ENCODE data around the gene NGDN.

Gene NGDN

GRCh38 chr14:23513818-23514643, 44.5 kb downstream of the NGDN start:
- DNase-seq (ENCODE audit: low read depth) = no peak
- H3K4me3 ChIP-seq (ENCODE audit: low read length) = no peak overlapping the region
- TF ChIP-seq CTCF (conservative IDR thresholded peaks at IDR 0.05; ENCODE audit: low read length) = no peak

- no peak overlapping the region for H3K4me3 ChIP-seq (ENCODE audit: low read length)
- TF ChIP-seq CTCF (conservative IDR thresholded peaks at IDR 0.05; ENCODE audit: low read length) = no peak
- DNase-seq (ENCODE audit: low read depth) = no peak
These were observed 45.1 kb downstream of the NGDN start for GRCh38 chr14:23514644-23514957.

- no peak overlapping the region for H3K4me3 ChIP-seq (ENCODE audit: low read length)
- no peak for TF ChIP-seq CTCF (conservative IDR thresholded peaks at IDR 0.05; ENCODE audit: low read length)
- no peak for DNase-seq (ENCODE audit: low read depth)
These were observed 48.3 kb downstream of the NGDN start for GRCh38 chr14:23517650-23518326.

DNA sequence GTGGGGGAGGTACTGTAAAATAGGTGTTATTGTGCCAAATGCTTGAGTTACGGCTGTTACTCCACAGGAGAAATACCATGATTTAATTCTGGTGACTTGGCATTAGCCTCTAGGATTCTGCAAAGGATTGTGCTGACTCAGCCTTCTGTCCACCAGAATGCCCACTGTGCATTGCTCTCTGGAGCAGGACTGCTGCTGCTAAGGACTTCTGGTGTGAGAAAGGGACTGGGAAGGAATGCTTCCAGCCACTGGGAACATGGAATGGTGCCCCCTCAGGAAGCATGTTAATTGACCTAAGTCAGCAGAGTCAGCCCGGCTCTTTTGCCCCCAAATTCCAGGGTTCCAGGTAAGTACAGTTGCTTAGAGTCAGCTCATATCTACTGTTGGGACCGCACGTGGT, 49.2 kb downstream of the NGDN start:
- no peak overlapping the region for H3K4me3 ChIP-seq (ENCODE audit: low read length)
- TF ChIP-seq CTCF (conservative IDR thresholded peaks at IDR 0.05; ENCODE audit: low read length) = no peak
- no peak for DNase-seq (ENCODE audit: low read depth)

GRCh38 chr14:23520899-23521533, 51.5 kb downstream of the NGDN start:
- DNase-seq (ENCODE audit: low read depth) = no peak
- TF ChIP-seq CTCF (conservative IDR thresholded peaks at IDR 0.05; ENCODE audit: low read length) = no peak
- no peak overlapping the region for H3K4me3 ChIP-seq (ENCODE audit: low read length)

DNA sequence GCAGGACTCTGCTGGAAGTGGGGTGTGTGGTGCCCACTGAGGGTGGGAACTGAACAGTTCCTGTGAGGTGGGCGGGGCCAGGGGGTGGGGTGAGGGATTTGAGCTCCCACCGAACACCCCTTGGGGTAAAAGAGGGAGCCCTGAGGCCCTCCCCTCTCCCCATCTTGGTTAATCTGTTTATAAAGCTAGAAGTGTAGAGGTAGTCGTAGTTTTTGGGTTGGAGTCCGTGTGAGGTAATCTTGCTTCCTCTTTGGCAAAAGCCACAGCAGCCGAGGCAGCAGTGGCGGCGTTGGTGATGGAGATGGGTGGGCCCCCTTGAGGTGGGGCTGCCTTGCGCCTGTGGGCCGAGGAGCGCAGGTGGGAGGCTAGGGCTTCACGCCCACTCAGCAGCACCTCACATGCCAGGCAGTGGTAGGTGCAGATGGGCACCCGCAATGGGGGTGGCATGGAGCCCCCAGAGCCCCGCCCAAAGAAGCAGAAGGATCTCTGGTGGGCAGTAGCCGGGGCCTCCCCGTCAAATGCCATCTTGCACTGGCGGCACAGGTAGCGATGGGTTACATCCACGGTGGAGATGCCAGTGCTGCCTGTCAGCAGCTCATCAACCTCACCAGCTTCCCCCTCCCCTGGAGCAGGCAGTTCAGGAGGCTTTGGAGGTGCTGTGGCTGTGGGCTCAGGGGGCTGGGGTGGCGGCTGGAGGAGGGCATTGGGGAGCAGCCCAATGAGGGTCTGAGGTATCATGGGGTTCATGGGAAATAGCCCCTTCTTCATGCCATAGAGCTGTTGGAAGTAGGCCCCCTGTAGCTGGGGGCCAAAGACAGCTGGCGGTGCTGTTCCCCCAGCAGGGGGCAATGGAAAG, 52.5 kb downstream of the NGDN start:
- DNase-seq (ENCODE audit: low read depth) = no peak
- no peak overlapping the region for H3K4me3 ChIP-seq (ENCODE audit: low read length)
- no peak for TF ChIP-seq CTCF (conservative IDR thresholded peaks at IDR 0.05; ENCODE audit: low read length)

Measured in AG10803 (cell line).